HG03095 (cell line): ENCODE results near the gene MTERF4.

Experiments used
- ATAC-seq: cut with Tn5 transposase; IDR thresholded peaks from one replicate; pipeline ENCODE4 v1.9.1; 2021; ENCODE audit warnings: moderate library complexity; ENCODE audit not compliant: unreplicated experiment

The MTERF4 gene

DNA sequence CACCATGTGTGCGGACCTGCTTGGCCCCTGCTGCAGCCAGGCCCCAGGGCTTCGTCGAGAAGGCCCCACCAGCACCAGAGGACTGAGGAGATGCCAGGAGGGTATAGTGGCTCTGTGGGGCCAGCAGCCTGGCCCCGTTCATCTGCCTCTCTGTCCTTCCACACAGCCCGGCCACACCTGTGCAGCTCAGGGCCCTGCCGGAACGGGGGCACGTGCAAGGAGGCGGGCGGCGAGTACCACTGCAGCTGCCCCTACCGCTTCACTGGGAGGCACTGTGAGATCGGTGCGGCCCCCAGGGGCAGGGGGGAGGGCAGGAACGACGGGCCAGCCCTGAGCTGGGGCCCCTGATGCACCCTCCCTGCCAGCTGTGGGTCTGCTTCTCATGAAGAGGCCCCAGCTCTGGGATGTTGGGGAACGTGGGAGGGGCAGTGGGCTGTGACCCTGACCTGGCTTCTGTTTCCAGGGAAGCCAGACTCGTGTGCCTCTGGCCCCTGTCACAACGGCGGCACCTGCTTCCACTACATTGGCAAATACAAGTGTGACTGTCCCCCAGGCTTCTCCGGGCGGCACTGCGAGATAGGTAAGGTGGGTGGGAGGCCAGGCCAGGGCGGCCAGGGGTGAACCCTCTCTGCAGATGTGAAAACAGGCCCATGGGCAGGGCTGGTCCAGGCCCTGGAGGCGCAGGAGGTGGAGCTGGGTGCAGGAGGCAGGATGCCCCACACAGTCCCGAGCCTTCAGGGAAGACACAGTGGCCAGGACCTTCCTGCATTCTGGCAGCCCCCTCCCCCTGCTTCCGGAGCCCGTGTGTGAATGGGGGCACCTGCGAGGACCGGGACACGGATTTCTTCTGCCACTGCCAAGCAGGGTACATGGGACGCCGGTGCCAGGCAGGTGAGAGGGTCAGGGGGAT lies 50.3 kb downstream of the MTERF4 start:
- no peak for ATAC-seq

GRCh38 chr2:241050624-241051577 lies 51.2 kb downstream of the MTERF4 start:
- ATAC-seq: no peak

DNA sequence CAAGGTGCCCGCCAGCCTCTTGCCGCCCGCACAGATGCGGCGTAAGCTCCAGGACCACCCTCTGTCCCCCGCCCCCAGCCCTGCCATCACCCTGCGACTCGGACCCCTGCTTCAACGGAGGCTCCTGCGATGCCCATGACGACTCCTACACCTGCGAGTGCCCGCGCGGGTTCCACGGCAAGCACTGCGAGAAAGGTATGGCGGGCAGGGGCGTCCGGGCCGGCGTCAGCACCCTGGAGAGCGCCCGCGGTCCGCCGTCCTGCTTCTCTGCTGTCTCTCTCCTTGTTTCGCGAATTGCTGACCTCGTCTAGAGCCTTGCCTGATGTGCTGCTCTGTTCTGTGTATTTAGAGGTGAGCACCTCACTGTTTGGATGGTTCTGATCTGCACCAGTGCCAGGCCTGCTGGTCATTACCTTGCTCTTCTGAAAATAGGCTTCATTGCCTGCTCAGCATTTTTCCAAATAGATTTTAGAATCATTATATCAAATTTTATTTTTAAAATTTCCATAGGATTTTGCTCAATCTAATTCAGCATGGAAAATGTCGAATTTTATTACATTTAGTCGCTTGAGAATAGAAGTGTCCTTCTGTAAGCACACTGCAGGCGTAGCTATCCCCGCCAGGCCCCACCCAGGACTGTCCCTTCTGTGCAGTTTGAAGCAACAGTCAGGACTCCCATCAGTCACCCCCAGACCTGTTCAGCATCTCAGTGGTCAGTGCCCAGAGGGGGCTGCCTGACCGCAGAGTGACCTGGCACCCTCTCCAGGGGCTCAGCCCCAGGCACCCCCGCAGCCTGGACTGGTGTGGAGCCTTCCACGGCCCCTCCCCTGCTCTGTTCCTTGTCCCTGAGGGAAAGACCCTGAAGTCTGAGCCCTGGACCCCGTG lies 52.1 kb downstream of the MTERF4 start:
- no peak for ATAC-seq

DNA sequence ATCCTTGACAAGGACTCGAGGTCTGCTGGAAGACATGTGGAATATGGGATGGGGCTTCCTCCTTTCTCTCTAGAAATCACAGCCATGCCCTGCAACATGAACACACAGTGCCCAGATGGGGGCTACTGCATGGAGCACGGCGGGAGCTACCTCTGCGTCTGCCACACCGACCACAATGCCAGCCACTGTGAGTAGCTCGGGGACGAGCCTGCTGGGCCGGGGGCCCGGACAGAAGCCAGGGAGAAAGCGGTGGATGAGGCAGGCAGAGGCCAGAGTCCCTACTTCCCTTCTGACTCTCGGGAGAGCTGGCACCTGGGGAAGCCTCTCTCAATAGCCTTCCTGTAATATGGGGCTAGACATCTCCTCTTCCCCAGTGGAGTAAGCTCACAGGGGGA lies 53.1 kb downstream of the MTERF4 start:
- no peak for ATAC-seq

DNA sequence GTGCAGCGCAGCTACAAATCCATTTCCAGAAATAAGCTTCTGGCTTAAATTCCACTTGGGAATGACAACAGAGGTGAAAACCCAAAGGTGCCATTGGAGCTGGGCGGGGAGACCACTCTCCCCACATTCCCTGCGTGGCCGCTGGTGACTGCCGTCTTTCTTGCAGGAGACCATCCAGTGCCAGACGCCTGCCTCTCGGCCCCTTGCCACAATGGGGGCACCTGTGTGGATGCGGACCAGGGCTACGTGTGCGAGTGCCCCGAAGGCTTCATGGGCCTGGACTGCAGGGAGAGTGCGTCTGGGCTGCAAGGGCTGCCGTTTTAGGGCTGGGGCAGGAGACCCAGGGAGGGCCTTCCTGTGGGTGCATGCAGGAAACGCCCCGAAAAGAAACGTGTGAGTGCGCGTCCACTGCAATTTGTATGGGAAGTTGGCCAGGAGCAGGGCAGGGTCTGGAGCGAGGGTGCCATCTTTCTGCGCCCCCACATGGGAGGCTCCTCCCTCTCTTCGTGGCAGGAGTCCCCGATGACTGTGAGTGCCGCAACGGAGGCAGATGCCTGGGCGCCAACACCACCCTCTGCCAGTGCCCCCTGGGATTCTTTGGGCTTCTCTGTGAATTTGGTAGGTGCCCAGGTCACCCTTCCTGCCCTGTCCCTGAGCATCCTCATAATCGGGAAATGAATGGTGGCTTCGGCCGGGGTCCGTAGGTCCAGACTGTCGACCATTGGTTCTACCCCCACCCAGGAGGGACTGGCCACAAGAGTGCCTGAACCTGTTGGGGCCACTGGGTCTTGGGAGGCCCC lies 53.7 kb downstream of the MTERF4 start:
- ATAC-seq: no peak

DNA sequence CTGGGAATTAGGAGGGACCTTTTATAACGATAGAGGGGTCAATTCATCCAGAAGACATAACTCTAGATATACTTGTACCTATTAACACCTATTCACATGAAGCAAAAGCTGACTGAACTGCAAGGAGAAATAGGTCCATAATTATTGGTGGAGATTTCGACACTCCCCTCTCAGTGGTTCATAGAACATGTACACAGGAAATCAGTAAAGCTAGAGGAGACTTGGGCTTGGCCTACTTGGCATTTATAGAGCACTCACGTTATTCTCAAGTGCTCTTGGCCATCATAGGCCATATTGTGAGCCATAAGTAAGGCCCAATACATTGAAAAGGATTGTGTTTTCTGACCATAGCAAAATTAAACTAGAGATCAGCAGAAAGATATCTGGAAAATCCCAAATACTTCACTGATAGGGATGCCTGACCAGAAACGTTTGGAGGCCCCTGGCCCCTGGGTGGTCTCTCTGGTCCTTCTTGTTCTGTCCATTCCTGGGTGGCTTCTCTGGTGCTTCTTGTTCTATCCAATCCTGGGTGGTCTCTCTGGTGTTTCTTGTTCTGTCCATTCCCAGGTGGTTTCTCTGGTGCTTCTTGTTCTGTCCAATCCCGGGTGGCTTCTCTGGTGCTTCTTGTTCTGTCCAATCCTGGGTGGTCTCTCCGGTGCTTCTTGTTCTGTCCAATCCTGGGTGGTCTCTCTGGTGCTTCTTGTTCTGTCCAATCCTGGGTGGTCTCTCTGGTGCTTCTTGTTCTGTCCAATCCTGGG lies 54.7 kb downstream of the MTERF4 start:
- ATAC-seq: no peak
